Measurements from ENCODE around the gene CHRM4. TPM values are rescaled to one million over a fixed set of nuclear protein-coding genes. Genes with fewer than 3 reads are reported as not detected.
A peak's percentile ranks its signal among the peaks of the same experiment; 100 is the strongest.

Gene CHRM4
- total RNA-seq, 1 experiment from 2014 or later, result 1.1 TPM

- RAD21 ChIA-PET (ENCODE audit: low non-redundant PET in 1 of 2, low total read pairs in 2 of 2, uncharacterized antibody in 2 of 2, unreplicated experiment in 2 of 2), result no interaction called here
- POLR2A ChIA-PET, result interaction anchor here (0.6 to 0.8 kb wide), 2 partner anchors 9 to 124 kb away, joined by 3 to 4 read pairs; no protein-coding TSS in a partner anchor
- Histone ChIP-seq H3K4me3 (replicated peaks in 1 of 2; ENCODE audit: low read depth in 1 of 2, low read length in 2 of 2) (peak overlapping the region in 1 of 2 experiments; percentile 28; a peak in 1 of 4 replicates), H3K9me2 (ENCODE audit: insufficient read depth) (no peaks in the 10 kb centered on the region), H3K4me2 (ENCODE audit: low read length) (peak overlapping the region; percentile 73), H2AFZ (ENCODE audit: low read depth, low read length, poor library complexity, severe bottlenecking) (no peak overlapping the region), H3K27ac (ENCODE audit: low read depth, low read length) (no peak overlapping the region), H3K4me1 (ENCODE audit: control insufficient read depth in 1 of 2, insufficient read depth in 2 of 2, low read length in 2 of 2) (peaks cover 3 to 38% of the 10 kb centered on the region in 2 experiments; a peak in 3 of 4 replicates), H3K79me2 (ENCODE audit: insufficient read depth, low read length) (no peaks in the 10 kb centered on the region), H3K36me3 (ENCODE audit: control insufficient read depth in 1 of 2, insufficient read depth in 2 of 2, low read length in 2 of 2) (0 out of 4 replicates have a peak, but pooled peaks cover 0 to 5% of the 10 kb centered on the region in 2 experiments), H3K27me3 (ENCODE audit: insufficient read depth, low read length) (no peaks in the 10 kb centered on the region), H3K9ac (ENCODE audit: low read length) (no peak overlapping the region), H4K20me1 (ENCODE audit: insufficient read depth) (no peaks in the 10 kb centered on the region), H3K9me3 (ENCODE audit: control insufficient read depth in 1 of 2, insufficient read depth in 1 of 2, low read depth in 1 of 2, low read length in 2 of 2) (no peaks in the 10 kb centered on the region)
- ATAC-seq (peak; percentile 72), DNase-seq (ENCODE audit: low read depth, low spot score) (no peak)
- TF ChIP-seq ZBTB33 (IDR thresholded peaks at IDR 0.05; ENCODE audit: extremely low read depth, insufficient replicate concordance, low read length), result no peak
- TF ChIP-seq YY1 (IDR thresholded peaks at IDR 0.05; ENCODE audit: extremely low read depth, insufficient replicate concordance, low read depth, low read length), result no peak
- TF ChIP-seq, protein P1, sequence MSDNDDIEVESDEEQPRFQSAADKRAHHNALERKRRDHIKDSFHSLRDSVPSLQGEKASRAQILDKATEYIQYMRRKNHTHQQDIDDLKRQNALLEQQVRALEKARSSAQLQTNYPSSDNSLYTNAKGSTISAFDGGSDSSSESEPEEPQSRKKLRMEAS (IDR thresholded peaks at IDR 0.05), result peak; percentile 28; the same call in 1 of the 2 replicates
- TF ChIP-seq CBX3 (IDR thresholded peaks at IDR 0.05; ENCODE audit: low read depth), result no peak
- TF ChIP-seq SRF (IDR thresholded peaks at IDR 0.05; ENCODE audit: low read depth), result no peak
- TF ChIP-seq RAD21 (IDR thresholded peaks at IDR 0.05; ENCODE audit: low read depth), result no peak
- no peak for TF ChIP-seq EZH2phosphoT487 (IDR thresholded peaks at IDR 0.05; ENCODE audit: borderline replicate concordance)
- TF ChIP-seq EZH2 (IDR thresholded peaks at IDR 0.05), result no peak
- TF ChIP-seq, protein P2, sequence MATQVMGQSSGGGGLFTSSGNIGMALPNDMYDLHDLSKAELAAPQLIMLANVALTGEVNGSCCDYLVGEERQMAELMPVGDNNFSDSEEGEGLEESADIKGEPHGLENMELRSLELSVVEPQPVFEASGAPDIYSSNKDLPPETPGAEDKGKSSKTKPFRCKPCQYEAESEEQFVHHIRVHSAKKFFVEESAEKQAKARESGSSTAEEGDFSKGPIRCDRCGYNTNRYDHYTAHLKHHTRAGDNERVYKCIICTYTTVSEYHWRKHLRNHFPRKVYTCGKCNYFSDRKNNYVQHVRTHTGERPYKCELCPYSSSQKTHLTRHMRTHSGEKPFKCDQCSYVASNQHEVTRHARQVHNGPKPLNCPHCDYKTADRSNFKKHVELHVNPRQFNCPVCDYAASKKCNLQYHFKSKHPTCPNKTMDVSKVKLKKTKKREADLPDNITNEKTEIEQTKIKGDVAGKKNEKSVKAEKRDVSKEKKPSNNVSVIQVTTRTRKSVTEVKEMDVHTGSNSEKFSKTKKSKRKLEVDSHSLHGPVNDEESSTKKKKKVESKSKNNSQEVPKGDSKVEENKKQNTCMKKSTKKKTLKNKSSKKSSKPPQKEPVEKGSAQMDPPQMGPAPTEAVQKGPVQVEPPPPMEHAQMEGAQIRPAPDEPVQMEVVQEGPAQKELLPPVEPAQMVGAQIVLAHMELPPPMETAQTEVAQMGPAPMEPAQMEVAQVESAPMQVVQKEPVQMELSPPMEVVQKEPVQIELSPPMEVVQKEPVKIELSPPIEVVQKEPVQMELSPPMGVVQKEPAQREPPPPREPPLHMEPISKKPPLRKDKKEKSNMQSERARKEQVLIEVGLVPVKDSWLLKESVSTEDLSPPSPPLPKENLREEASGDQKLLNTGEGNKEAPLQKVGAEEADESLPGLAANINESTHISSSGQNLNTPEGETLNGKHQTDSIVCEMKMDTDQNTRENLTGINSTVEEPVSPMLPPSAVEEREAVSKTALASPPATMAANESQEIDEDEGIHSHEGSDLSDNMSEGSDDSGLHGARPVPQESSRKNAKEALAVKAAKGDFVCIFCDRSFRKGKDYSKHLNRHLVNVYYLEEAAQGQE (IDR thresholded peaks at IDR 0.05; ENCODE audit: low read depth), result peak; percentile 93
- no peak for TF ChIP-seq ZFX (IDR thresholded peaks at IDR 0.05)
- TF ChIP-seq, protein P3, sequence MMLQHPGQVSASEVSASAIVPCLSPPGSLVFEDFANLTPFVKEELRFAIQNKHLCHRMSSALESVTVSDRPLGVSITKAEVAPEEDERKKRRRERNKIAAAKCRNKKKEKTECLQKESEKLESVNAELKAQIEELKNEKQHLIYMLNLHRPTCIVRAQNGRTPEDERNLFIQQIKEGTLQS (IDR thresholded peaks at IDR 0.05), result no peak
- BruUV-seq (replicated peaks), result no TSS peak
- CTCF ChIA-PET, result interaction anchor here (0.6 to 1.9 kb wide), 12 partner anchors 9 to 760 kb away, joined by 3 to 13 read pairs (median 4); no protein-coding TSS in a partner anchor
- intact Hi-C loops (cut with micrococcal nuclease), result no loop called here
Observed at GRCh38 chr11:46392421-46393230, 1.1 kb upstream of the CHRM4 start.

Data from HCT116 (cell line).